HCT116 (cell line): Measurements from ENCODE around the gene RPL38. TPM values are rescaled to one million over a fixed set of nuclear protein-coding genes. Genes with fewer than 3 reads are reported as not detected.

Experiments used
- ATAC-seq: fragments of 200-7000 bp; cut with Tn5 transposase; 2 replicates; pipeline ENCODE4 v1.9.1; 2020; ENCODE audit warnings: mild to moderate bottlenecking, moderate library complexity
- BruUV-seq: library from RNA; stranded (reverse); fragments of 400-500 nt; replicated peaks from 2 replicates; lab custom pipeline; 2021; lab: Mats Ljungman, UMichigan
- CTCF ChIA-PET: fragments of 300-600 bp; sonication (Branson Sonifier 250); formaldehyde crosslinking; loops from one replicate; lab custom pipeline; 2021; ENCODE audit warnings: antibody characterized with exemption; lab: Charles Lee
- POLR2A ChIA-PET: fragments of 300-600, 350-600 bp; sonication (Branson Sonifier 250); formaldehyde crosslinking; loops from one replicate; lab custom pipeline; 2021; ENCODE audit warnings: antibody characterized with exemption; lab: Charles Lee
- RAD21 ChIA-PET, 2 experiments: fragments of 300-600 bp; sonication (Branson Sonifier 250); formaldehyde crosslinking; loops; one replicate each; lab custom pipeline; 2023; ENCODE audit warnings: low total read pairs in 2 of 2; ENCODE audit not compliant: uncharacterized antibody in 2 of 2, unreplicated experiment in 2 of 2, low non-redundant PET in 1 of 2; lab: Charles Lee
- DNase-seq: peaks from one replicate; pipeline ENCODE4 v3.0.0-alpha.2; 2010; ENCODE audit warnings: low read depth, low spot score
- H2AFZ ChIP-seq: fragments of 200-600 bp; shearing (Covaris generic), sonication (generic); 2 replicates; pipeline ENCODE4 v1.6.1; 2017; ENCODE audit warnings: low read depth, mixed run types, mixed read lengths, antibody characterized with exemption, low read length; ENCODE audit not compliant: poor library complexity, severe bottlenecking
- H3K27ac ChIP-seq: 2 replicates; pipeline ENCODE4 v1.5.1; 2012; ENCODE audit warnings: low read depth, low read length
- H3K27me3 ChIP-seq: fragments of 200-600 bp; sonication (generic); 2 replicates; pipeline ENCODE4 v1.6.1; 2016; ENCODE audit warnings: mixed run types, low read length, mixed read lengths; ENCODE audit not compliant: insufficient read depth
- H3K36me3 ChIP-seq, 2 experiments: fragments of 200-500 bp in 1 of 2; fragments of 200-600 bp in 1 of 2; sonication (Bioruptor generic) in 1 of 2; sonication (generic) in 1 of 2; 2 replicates each; pipeline versions ENCODE4 v1.5.1 to v1.6.1; 2014 to 2016; ENCODE audit warnings: low read length in 2 of 2, inconsistent platforms in 1 of 2, mixed read lengths in 1 of 2, mixed run types in 1 of 2; ENCODE audit not compliant: insufficient read depth in 2 of 2, control insufficient read depth in 1 of 2
- H3K4me1 ChIP-seq, 2 experiments: fragments of 200-600 bp in 1 of 2; sonication (generic) in 1 of 2; 2 replicates each; pipeline versions ENCODE4 v1.5.1 to v1.6.1; 2012 to 2017; ENCODE audit warnings: low read length in 2 of 2, inconsistent platforms in 1 of 2, mild to moderate bottlenecking in 1 of 2, mixed read lengths in 1 of 2, mixed run types in 1 of 2, moderate library complexity in 1 of 2; ENCODE audit not compliant: insufficient read depth in 2 of 2, control insufficient read depth in 1 of 2
- H3K4me2 ChIP-seq: fragments of 200-600 bp; sonication (generic); 2 replicates; pipeline ENCODE4 v1.6.1; 2017; ENCODE audit warnings: mixed run types, low read length, mixed read lengths
- H3K4me3 ChIP-seq, 2 experiments: fragments of 200-600 bp in 1 of 2; sonication (generic) in 1 of 2; replicated peaks in 1 of 2; 2 replicates each; pipeline ENCODE4 v1.5.1; 2011 to 2016; ENCODE audit warnings: low read length in 2 of 2, control low read depth in 1 of 2, low read depth in 1 of 2, mild to moderate bottlenecking in 1 of 2, mixed read lengths in 1 of 2, mixed run types in 1 of 2
- H3K79me2 ChIP-seq: fragments of 200-600 bp; sonication (generic); 2 replicates; pipeline ENCODE4 v1.6.1; 2017; ENCODE audit warnings: mild to moderate bottlenecking, mixed run types, low read length, moderate library complexity, mixed read lengths; ENCODE audit not compliant: insufficient read depth
- H3K9ac ChIP-seq: fragments of 200-600 bp; sonication (generic); 2 replicates; pipeline ENCODE4 v1.6.1; 2016; ENCODE audit warnings: low read length, mixed read lengths
- H3K9me2 ChIP-seq: fragments of 200-600 bp; sonication (generic), shearing (Covaris generic); 2 replicates; pipeline ENCODE4 v1.6.1; 2017; ENCODE audit warnings: mixed run types, mild to moderate bottlenecking, moderate library complexity; ENCODE audit not compliant: insufficient read depth
- H3K9me3 ChIP-seq, 2 experiments: fragments of 200-500 bp in 1 of 2; fragments of 200-600 bp in 1 of 2; sonication (Bioruptor generic) in 1 of 2; sonication (generic) in 1 of 2; 2 replicates each; pipeline ENCODE4 v1.6.1; 2014 to 2017; ENCODE audit warnings: low read length in 2 of 2, mixed read lengths in 2 of 2, inconsistent platforms in 1 of 2, low read depth in 1 of 2, mild to moderate bottlenecking in 1 of 2, mixed run types in 1 of 2, moderate library complexity in 1 of 2; ENCODE audit not compliant: control insufficient read depth in 1 of 2, insufficient read depth in 1 of 2
- H4K20me1 ChIP-seq: fragments of 200-600 bp; sonication (generic), shearing (Covaris generic); 2 replicates; pipeline ENCODE4 v1.6.1; 2017; ENCODE audit warnings: mixed run types, mild to moderate bottlenecking, moderate library complexity; ENCODE audit not compliant: insufficient read depth
- CBX3 ChIP-seq: IDR thresholded peaks from 2 replicates; pipeline ENCODE4 v1.6.1; 2012; ENCODE audit warnings: low read depth
- CEBPB ChIP-seq: IDR thresholded peaks from 2 replicates; pipeline ENCODE4 v1.6.1; 2012; ENCODE audit warnings: low read depth
- CTCF ChIP-seq, 3 experiments: fragments of 200-600 bp in 1 of 3; sonication (generic) in 1 of 3; IDR thresholded peaks in 2 of 3; conservative IDR thresholded peaks in 1 of 3; 2 replicates each; pipeline ENCODE4 v1.5.1; 2012 to 2017; ENCODE audit warnings: low read depth in 2 of 3, low read length in 2 of 3, antibody characterized with exemption in 1 of 3, borderline replicate concordance in 1 of 3, control low read depth in 1 of 3, mild to moderate bottlenecking in 1 of 3, mixed read lengths in 1 of 3, mixed run types in 1 of 3, moderate library complexity in 1 of 3; ENCODE audit not compliant: insufficient read depth in 1 of 3
- EGR1 ChIP-seq: IDR thresholded peaks from 2 replicates; pipeline ENCODE4 v1.6.1; 2012; ENCODE audit warnings: low read depth
- ELF1 ChIP-seq: IDR thresholded peaks from 2 replicates; pipeline ENCODE4 v1.6.1; 2012; ENCODE audit warnings: low read depth, borderline replicate concordance
- EZH2 ChIP-seq: fragments of 200-600 bp; sonication (generic); IDR thresholded peaks from 2 replicates; pipeline ENCODE4 v1.6.1; 2017; ENCODE audit warnings: antibody characterized with exemption, mixed run types
- EZH2phosphoT487 ChIP-seq: fragments of 200-600 bp; IDR thresholded peaks from 2 replicates; pipeline ENCODE4 v1.6.1; 2018; ENCODE audit warnings: antibody characterized with exemption, borderline replicate concordance
- JUND ChIP-seq: IDR thresholded peaks from 2 replicates; pipeline ENCODE4 v1.6.1; 2012
- MAX ChIP-seq: IDR thresholded peaks from 2 replicates; pipeline ENCODE4 v1.6.1; 2012
- RAD21 ChIP-seq: IDR thresholded peaks from 2 replicates; pipeline ENCODE4 v1.6.1; 2012; ENCODE audit warnings: low read depth, mild to moderate bottlenecking
- REST ChIP-seq: IDR thresholded peaks from 2 replicates; pipeline ENCODE4 v1.6.1; 2012; ENCODE audit warnings: low read depth
- SRF ChIP-seq: IDR thresholded peaks from 2 replicates; pipeline ENCODE4 v1.6.1; 2012; ENCODE audit warnings: low read depth
- TCF7L2 ChIP-seq: IDR thresholded peaks from 2 replicates; pipeline ENCODE4 v1.7.0; 2011; ENCODE audit warnings: borderline replicate concordance, inconsistent platforms; ENCODE audit not compliant: insufficient read depth, insufficient read length; ENCODE audit errors: extremely low read depth
- intact Hi-C: fragments of 100-400 bp; cut with micrococcal nuclease; formaldehyde crosslinking; loops from 2 replicates; pipeline ENCODE4 v1.10.0; 2022
- total RNA-seq: library from RNA; stranded (reverse); gene quantifications from one replicate; pipeline ENCODE4 v1.2.1, GENCODE V29; 2021; ENCODE audit not compliant: unreplicated experiment

RPL38 gene
- total RNA-seq, 1 experiment from 2014 or later, result 1,628 TPM

- ChIA-PET POLR2A (interaction anchor here (0.9 to 2.1 kb wide), 5 partner anchors 8 to 16 kb away, joined by 3 to 16 read pairs (median 3); partner anchors contain the start of gene TTYH2), RAD21 (no interaction called here), CTCF (interaction anchor here (0.7 to 2.1 kb wide), 6 partner anchors 10 to 118 kb away, joined by 3 to 8 read pairs (median 4); partner anchors contain the start of gene TTYH2)
- H3K79me2 ChIP-seq, result peaks cover 45% of the 10 kb centered on the region
- peaks cover 28% of the 10 kb centered on the region; the same call in 1 of the 2 replicates for H4K20me1 ChIP-seq
- H3K27me3 ChIP-seq, result no peaks in the 10 kb centered on the region
- no TSS peak for BruUV-seq
- no peak; the same call in 1 of the 2 replicates for ATAC-seq
- peak overlapping the region; percentile 98 to 99; a peak in 3 of 4 replicates for H3K4me3 ChIP-seq
- H3K4me1 ChIP-seq, result peaks cover 11 to 43% of the 10 kb centered on the region in 2 experiments
- H3K9ac ChIP-seq, result no peak overlapping the region
- peaks cover 26 to 40% of the 10 kb centered on the region in 2 experiments for H3K36me3 ChIP-seq
- H3K9me2 ChIP-seq, result no peaks in the 10 kb centered on the region
- no peak for TF ChIP-seq ELF1
- TF ChIP-seq EZH2, result no peak
- no peak for TF ChIP-seq MAX
- no peak for TF ChIP-seq RAD21
- no peak for TF ChIP-seq TCF7L2
- TF ChIP-seq EGR1, result no peak
- no peak for TF ChIP-seq SRF
- no peak for TF ChIP-seq EZH2phosphoT487
- no peak for TF ChIP-seq REST
- no peak for TF ChIP-seq JUND
- no peak for TF ChIP-seq CTCF (IDR thresholded peaks at IDR 0.05 in 2 of 3, conservative IDR thresholded peaks at IDR 0.05 in 1 of 3; ENCODE audit: borderline replicate concordance in 1 of 3, insufficient read depth in 1 of 3, low read depth in 2 of 3, low read length in 2 of 3)
- TF ChIP-seq CBX3, result no peak
- TF ChIP-seq CEBPB, result no peak
- no peak overlapping the region for H3K27ac ChIP-seq
- DNase-seq, result no peak
- H3K4me2 ChIP-seq, result peak overlapping the region; percentile 54
- intact Hi-C loops, result no loop called here
- H2AFZ ChIP-seq, result peak overlapping the region; percentile 59
- no peaks in the 10 kb centered on the region for H3K9me3 ChIP-seq
Observed at GRCh38 chr17:74202938-74203337, 540 bp upstream of the RPL38 start.
